ENCODE results near the gene C16orf74.

DNA sequence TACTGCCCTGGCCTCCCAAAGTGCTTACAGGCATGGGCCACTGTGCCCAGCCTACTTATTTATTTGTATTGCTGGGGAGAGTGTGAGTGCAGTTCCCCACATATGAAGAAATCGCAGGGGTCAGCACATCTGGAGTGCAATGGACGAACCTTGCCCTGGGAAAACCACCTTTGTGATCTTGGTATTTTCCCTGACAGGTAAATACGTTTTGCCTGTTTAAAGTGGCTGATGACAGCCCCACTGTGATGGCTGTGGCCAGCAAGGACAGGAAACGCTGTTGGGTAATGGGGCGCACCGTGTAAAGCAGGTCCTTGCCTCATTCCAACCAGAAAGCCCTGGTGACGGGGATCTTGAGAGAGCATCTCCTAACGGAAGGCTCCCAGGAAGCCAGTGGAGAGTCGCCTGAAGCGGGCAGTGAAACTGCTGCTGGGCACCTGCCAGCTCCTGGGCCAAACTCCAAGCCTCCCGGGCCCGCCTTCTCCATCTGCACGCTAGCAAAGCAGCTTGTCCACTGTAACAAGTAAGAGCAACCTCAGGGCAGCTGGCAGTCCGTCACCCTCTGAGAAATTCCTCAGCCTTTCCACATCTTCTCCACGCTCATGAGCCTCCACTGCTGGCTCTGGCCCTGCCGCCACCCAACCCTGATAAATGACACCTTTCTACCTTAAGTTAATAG lies 30.9 kb upstream of the C16orf74 start:
- TF ChIP-seq, protein P1, sequence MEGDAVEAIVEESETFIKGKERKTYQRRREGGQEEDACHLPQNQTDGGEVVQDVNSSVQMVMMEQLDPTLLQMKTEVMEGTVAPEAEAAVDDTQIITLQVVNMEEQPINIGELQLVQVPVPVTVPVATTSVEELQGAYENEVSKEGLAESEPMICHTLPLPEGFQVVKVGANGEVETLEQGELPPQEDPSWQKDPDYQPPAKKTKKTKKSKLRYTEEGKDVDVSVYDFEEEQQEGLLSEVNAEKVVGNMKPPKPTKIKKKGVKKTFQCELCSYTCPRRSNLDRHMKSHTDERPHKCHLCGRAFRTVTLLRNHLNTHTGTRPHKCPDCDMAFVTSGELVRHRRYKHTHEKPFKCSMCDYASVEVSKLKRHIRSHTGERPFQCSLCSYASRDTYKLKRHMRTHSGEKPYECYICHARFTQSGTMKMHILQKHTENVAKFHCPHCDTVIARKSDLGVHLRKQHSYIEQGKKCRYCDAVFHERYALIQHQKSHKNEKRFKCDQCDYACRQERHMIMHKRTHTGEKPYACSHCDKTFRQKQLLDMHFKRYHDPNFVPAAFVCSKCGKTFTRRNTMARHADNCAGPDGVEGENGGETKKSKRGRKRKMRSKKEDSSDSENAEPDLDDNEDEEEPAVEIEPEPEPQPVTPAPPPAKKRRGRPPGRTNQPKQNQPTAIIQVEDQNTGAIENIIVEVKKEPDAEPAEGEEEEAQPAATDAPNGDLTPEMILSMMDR (IDR thresholded peaks at IDR 0.05; ENCODE audit: insufficient read depth, low read length, poor library complexity, severe bottlenecking): no peak
- TF ChIP-seq EZH2phosphoT487 (conservative IDR thresholded peaks at IDR 0.05; ENCODE audit: low read length): no peak

Data from SU-DHL-6 (cell line).